NCI-H226 (cell line): Measurements from ENCODE around the gene BCL2L13.
"Not testable (repeated sequence)": the region's sequence is repeated elsewhere in the genome, so short reads cannot be mapped to it uniquely, and the experiment has no call there.

Source experiments
- DNase-seq: peaks from one replicate; pipeline ENCODE4 v3.0.0-alpha.2; 2015

The BCL2L13 gene

GRCh38 chr22:17638432-17639246, at the start of gene BCL2L13:
TSS of gene BCL2L13 (plus strand) at chr22:17638757. CDS start at chr22:17655712, 16,955 bp downstream.
- peak; percentile 76 for DNase-seq

- DNase-seq = no peak
Observed at GRCh38 chr22:17589810-17590375, 48.7 kb upstream of the BCL2L13 start.

GRCh38 chr22:17590586-17590985, 48.0 kb upstream of the BCL2L13 start:
- no peak for DNase-seq

GRCh38 chr22:17592201-17592600, 46.4 kb upstream of the BCL2L13 start:
- DNase-seq = no peak

GRCh38 chr22:17596226-17596625, 42.3 kb upstream of the BCL2L13 start:
- DNase-seq = no peak

GRCh38 chr22:17597217-17597616, 41.3 kb upstream of the BCL2L13 start:
- DNase-seq = no peak

- no peak for DNase-seq
Observed at GRCh38 chr22:17598318-17598717, 40.2 kb upstream of the BCL2L13 start.

- no peak for DNase-seq
Observed at GRCh38 chr22:17601031-17601430, 37.5 kb upstream of the BCL2L13 start.

- DNase-seq = no peak
Observed at GRCh38 chr22:17603668-17604067, 34.9 kb upstream of the BCL2L13 start.

- DNase-seq = no peak
Observed at GRCh38 chr22:17606496-17606895, 32.1 kb upstream of the BCL2L13 start.

- DNase-seq = no peak
Observed at GRCh38 chr22:17607891-17608521, 30.6 kb upstream of the BCL2L13 start.

GRCh38 chr22:17612057-17612456, 26.5 kb upstream of the BCL2L13 start:
- no peak for DNase-seq

GRCh38 chr22:17613280-17613679, 25.3 kb upstream of the BCL2L13 start:
- no peak for DNase-seq

- no peak for DNase-seq
Observed at GRCh38 chr22:17627961-17628405, 10.6 kb upstream of the BCL2L13 start.

GRCh38 chr22:17628406-17629172, 10.0 kb upstream of the BCL2L13 start, which contains the start of gene ATP6V1E1:
TSS of gene ATP6V1E1 (minus strand) at chr22:17628749. CDS start at chr22:17628635, 114 bp downstream.
- peak; percentile 81 for DNase-seq

GRCh38 chr22:17629173-17629489, 9.4 kb upstream of the BCL2L13 start:
- DNase-seq = no peak

GRCh38 chr22:17629641-17630040, 8.9 kb upstream of the BCL2L13 start:
- no peak for DNase-seq

- no peak for DNase-seq
Observed at GRCh38 chr22:17631076-17631565, 7.4 kb upstream of the BCL2L13 start.

GRCh38 chr22:17633217-17633997, 5.2 kb upstream of the BCL2L13 start:
- DNase-seq = peak; percentile 77

- no peak for DNase-seq
Observed at GRCh38 chr22:17633998-17634323, 4.6 kb upstream of the BCL2L13 start.

- DNase-seq = no peak
Observed at GRCh38 chr22:17634696-17635095, 3.9 kb upstream of the BCL2L13 start.

GRCh38 chr22:17636850-17637249, 1.7 kb upstream of the BCL2L13 start:
- DNase-seq = not testable (repeated sequence)
